NCI-H2227 (cell line): ENCODE data around the gene ZYG11B.
"Not testable (repeated sequence)": the region's sequence is repeated elsewhere in the genome, so short reads cannot be mapped to it uniquely, and the experiment has no call there.

Experiments used
- DNase-seq: peaks from one replicate; lab custom pipeline; 2025; ENCODE audit not compliant: unreplicated experiment; lab: John Stamatoyannopoulos, UW

ZYG11B gene

DNA sequence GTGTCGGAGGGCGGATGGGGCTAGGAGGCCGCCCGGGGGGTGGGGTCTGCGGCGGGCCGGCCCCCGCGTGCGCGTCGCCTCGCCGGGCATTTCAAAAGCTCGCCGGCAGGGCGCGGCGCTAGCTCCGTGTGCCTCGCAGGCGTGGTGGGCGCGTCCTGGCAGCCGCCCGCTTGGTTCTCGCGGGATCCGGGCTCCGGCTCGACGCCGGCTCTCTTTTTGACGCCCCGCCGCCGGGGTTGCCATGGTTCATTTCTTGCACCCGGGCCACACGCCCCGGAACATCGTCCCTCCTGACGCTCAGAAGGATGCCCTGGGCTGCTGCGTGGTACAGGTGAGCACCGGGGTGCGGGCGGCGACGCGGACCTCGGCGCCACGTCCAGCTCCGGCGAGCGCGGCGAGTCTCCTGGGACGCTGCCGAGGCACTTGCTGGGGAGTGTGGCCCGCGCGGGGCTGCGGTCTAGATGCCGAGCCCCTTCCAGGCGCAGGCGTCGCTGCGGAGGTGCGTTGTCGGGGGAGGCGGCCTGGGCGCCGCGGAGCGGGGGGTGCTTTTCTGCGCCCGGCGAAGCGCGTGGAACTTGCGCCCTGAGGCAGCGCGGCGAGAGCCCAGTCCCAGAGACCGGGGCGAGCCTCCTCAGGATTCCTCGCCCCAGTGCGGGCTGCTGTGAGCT lies 116.5 kb downstream of the ZYG11B start, which contains the start of gene ZYG11A:
ZYG11A (plus strand) TSS at position 118 of the 668 bp plus-strand sequence; CDS start at position 242, 124 bp downstream.
- DNase-seq = peak; percentile 97

DNA sequence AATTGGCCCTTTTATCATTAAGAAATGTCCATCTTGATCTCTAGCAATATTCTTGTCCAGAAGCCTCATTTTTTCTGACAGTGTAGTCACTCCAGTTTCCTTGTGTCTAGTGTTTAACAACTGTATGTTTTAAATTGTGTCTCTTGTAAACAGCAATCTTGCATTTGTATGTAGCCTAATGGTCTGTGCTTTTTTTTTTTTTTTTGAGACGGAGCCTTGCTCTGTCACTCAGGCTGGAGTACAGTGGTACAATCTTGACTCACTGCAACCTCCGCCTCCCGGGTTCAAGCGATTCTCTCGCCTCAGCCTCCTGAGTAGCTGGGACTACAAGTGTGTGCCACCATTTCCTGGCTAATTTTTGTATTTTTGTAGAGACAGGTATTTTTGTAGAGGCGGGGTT lies 118.9 kb downstream of the ZYG11B start:
- not testable (repeated sequence) for DNase-seq

DNA sequence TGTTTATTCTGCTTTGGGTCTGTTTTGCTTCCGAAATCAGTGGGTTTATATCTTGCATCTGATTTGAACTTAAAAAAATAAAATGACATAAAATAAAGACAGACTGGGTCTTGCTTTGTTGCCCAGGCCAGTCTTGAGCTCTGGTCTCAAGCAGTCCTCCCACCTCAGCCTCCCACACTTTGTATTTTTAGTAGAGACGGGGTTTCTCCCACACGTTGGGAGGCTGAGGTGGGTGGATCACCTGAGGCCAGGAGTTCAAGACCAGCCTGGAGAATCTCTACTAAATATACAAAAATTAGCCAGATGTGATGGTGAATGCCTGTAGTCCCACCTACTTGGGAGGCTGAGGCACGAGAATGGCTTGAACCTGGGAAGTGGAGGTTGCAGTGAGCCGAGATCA lies 122.2 kb downstream of the ZYG11B start:
- DNase-seq = no peak

DNA sequence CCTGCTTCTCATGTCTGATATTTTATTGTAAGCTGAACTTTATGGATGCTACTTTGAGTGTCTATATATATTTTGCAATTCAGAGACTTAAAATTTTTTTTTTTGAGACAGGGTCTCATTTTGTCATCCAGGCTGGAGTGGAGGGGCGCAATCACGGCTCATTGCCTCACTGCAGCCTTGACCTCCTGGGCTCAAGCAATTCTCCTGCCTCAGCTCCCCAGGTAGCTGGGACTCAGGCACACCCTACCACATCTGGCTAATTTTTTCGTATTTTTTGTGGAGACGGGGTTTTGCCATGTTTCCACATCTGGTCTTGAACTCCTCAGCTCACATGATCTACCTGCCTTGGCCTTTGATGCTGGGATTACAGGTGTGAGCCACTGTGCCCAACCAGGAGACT lies 124.7 kb downstream of the ZYG11B start:
- DNase-seq = no peak

DNA sequence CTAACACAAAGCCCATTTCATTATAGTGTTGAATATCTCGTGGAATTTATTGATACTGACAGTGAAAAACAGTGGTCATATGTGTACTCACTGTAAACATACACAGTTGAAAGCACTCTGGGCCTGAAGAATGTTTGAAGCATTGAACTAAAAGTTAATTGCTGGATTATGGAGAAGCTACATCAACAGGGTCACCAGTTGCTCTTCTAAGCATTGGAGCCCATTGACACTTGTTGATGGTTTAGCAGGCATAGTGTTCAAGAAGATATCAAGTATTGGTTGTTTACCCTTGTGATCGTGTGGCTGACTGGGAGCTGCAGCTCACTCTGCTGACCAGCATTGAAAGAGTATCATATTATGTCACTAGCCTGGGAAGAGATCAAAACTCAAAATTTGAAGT lies 126.6 kb downstream of the ZYG11B start:
- no peak for DNase-seq

DNA sequence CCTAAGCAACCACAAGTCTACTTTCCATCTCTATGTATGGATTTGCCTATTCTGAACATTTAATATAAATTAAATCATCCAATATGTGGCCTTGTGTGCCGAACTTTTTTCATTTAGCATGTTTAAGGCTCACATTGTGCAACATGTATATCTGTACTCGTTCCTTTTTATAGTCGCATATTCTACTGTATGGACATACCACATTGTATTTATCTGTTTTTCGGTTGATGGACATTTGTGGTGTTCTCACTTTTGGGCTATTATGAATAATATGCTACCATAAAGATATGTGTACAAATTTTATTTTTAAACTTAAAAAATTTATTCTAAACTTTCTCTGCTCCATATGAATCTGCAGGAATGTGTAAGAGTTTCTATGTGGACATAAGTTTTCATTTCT lies 129.3 kb downstream of the ZYG11B start:
- no peak for DNase-seq

DNA sequence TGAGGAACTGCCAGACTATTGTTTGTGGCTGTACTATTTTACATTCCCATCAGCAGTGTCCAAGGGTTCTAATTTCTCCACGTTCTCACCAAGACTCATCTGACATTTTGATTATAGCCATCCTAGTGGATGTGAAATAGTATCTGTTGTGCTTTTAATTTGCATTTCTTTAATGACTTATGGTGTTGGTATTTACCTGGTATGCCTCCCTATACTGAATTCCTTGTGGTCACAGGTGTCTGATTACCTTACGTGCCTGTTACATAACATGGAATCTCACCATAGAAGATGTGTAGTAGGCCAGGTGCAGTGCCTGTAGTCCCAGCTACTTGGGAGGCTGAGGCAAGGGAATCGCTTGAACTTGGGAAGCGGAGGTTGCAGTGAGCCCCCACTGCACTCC lies 129.8 kb downstream of the ZYG11B start:
- no peak for DNase-seq

DNA sequence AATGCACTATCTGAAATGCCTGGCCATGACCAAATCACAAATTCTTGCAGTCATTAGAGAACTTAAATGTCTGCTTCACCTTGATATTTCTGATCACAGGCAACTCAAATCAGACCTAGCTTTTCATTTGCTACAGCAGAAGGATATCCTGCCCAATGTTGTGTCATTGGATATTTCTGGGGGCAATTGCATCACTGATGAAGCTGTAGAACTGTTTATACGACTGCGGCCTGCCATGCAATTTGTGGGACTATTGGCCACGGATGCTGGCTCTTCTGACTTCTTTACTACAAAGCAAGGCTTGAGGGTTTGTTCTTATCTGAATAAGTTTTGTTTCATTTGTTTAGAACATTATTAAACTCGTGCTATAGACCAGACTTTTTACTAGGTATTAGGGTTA lies 131.2 kb downstream of the ZYG11B start:
- DNase-seq = no peak

DNA sequence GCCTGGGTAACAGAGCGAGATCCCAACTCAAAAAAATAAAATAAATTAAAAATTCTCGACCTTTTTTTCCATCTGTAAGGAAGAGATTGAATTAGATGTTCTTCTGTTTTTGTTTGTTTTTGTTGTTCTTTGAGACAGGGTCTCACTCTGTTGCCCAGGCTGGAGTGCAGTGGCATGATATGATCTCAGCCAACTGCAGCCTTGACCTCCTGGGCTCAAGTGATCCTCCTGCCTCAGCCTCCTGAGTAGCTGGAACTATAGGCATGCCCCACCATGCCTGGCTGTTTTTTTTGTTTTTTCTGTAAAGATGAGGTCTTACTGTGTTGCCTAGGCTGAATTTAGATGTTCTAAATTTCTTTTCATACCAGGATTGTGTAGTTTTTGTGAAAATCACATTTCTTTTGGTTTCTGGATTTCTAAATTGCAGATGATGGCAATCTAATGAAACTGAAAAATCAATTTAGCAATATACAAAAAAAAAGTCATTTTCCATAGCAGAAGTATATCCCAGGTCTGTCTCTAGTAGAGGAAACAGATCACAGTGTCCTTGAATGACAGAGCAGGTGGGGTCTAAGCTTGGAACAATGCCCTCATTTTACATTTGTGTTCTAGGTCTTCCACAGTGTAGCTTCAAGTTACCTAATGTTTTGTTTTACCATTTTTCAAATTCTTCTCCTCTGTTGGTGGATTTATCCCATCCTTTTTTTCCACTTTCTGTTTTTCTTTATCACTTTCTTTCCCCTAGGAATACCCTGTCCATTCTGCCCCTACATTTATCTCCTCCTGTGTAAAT lies 136.6 kb downstream of the ZYG11B start:
- DNase-seq = no peak

DNA sequence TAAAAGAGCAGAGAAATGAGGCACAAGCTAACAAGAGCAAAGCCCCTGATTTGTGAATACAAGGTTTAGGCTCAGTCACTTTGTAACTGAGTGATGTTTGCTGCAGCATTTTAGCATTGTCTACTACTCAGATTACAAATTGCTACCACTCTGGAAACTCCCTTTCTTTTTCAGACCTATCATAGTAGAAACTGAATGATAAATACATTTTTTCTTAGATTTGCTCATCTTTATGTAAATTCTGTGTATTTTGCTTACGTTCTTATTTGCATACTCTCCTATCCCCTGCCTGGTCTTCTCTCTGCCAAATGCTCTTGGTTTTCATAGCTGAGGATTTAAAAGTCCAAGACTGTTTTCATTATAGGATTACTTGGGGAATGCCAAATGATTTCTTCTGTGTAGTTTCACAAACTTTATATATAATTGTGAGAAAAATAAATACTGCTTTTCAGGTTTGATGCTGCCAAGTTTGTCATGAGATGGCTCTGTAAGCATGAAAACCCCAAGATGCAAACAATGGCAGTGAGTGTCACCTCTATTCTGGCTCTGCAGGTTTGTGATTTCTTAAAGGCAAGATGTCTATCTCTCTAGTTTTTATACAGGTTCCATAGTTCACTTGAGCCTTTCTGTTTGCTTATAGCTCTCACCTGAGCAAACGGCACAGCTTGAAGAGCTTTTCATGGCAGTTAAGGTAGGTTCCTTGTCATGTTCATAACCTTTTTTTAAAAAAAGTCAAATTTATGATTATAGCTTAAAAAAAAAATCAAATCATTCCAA lies 141.0 kb downstream of the ZYG11B start:
- no peak for DNase-seq

DNA sequence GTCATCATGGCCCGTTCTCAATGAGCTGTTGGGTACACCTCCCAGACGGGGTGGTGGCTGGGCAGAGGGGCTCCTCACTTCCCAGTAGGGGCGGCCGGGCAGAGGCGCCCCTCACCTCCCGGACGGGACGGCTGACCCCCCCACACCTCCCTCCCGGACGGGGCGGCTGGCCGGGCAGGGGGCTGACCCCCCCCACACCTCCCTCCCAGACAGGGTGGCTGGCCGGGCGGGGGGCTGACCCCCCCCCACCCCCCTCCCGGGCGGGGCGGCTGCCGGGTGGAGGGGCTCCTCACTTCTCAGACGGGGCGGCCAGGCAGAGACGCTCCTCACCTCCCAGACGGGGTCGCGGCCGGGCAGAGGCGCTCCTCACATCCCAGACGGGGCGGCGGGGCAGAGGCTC lies 143.5 kb downstream of the ZYG11B start:
- DNase-seq = not testable (repeated sequence)

DNA sequence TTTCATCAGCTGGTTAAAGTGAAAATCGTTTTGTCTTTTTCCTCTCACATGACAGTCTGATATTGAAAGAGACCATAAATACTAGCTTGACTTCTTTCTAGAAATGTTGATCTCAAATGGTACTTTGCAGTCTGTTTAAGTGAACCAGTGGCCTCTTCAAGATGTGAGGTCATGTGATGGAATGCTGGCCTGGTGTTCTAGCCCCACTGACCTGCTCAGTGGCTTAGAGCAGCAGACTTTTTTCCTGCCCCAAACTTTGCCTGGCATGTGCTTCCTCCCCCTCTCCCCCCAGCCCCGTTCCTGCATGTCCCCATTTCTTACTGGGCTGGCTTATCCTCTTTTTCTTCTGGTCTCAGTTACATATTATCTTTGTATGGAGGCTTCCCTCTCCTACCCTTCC lies 150.6 kb downstream of the ZYG11B start:
- no peak for DNase-seq
